Loucy (cell line): ENCODE results near the gene ZNF608.

Experiments
- EZH2phosphoT487 ChIP-seq: fragments of 200-600 bp; IDR thresholded peaks from 2 replicates; pipeline ENCODE4 v1.6.1; 2018; ENCODE audit warnings: antibody characterized with exemption, mild to moderate bottlenecking, moderate library complexity, borderline replicate concordance
- TF ChIP-seq, protein P1 (sequence below): fragments of 200-600 bp; sonication (generic); conservative IDR thresholded peaks from 2 replicates; pipeline ENCODE4 v1.5.1; 2014; ENCODE audit warnings: mild to moderate bottlenecking, antibody characterized with exemption, low read length

DNA sequence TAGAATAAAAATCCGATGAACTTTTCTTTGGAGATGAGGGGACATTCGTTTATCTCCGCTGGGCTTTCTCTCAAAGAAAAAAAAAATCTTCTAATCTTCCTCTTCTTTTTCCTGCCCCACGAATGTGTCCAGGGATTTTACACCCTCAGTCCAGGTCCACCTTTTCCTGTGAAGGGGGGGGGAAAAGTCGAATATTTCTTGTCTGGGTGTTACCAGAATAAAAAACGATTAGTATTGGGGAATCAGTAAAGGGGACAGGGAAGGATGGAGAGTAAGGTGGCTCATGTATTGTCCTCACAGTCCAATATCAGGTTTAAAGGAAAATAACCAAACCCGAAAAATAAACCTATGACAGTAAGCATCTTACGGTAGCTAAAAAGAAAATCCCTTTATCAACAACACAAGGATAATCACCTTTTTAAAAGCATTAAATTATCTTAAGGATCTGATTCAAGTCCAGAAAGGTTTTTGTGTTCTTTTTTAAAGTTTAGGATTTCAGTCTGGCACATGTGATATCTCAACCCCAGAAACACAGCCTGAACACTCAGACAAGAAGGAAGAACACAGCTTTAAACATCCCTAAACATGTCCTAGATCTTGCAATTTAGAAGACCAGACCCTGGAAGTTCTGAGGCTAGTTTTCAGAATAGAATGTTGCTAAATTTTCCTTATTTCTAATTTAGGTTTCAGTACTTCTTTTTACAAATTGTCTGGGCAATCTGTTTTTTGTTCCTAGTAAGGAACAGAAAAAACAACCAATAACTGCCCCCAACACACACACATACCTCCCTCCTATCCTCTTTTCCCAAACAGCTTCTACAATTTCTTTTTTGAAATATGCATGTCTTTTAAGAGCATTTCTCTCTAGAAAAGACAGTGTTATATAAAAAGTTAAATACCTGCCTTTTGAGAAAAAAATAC lies 1.2 kb downstream of the ZNF608 start:
- TF ChIP-seq, protein P1, sequence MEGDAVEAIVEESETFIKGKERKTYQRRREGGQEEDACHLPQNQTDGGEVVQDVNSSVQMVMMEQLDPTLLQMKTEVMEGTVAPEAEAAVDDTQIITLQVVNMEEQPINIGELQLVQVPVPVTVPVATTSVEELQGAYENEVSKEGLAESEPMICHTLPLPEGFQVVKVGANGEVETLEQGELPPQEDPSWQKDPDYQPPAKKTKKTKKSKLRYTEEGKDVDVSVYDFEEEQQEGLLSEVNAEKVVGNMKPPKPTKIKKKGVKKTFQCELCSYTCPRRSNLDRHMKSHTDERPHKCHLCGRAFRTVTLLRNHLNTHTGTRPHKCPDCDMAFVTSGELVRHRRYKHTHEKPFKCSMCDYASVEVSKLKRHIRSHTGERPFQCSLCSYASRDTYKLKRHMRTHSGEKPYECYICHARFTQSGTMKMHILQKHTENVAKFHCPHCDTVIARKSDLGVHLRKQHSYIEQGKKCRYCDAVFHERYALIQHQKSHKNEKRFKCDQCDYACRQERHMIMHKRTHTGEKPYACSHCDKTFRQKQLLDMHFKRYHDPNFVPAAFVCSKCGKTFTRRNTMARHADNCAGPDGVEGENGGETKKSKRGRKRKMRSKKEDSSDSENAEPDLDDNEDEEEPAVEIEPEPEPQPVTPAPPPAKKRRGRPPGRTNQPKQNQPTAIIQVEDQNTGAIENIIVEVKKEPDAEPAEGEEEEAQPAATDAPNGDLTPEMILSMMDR, result no peak
- TF ChIP-seq EZH2phosphoT487, result no peak
